Measurements from ENCODE around the gene LMF1.
A peak's percentile ranks its signal among the peaks of the same experiment; 100 is the strongest.

LMF1 gene
- 5.6 to 56.2 (median 23.5) reads per million in 9 experiments for total RNA-seq

- H3K27me3 Mint-ChIP-seq, result no peaks in the 10 kb centered on the region
- ATAC-seq (replicated peaks) (peak; percentile 90), DNase-seq (peak; percentile 92 to 99 (median 93))
- H3K9me3 Mint-ChIP-seq, result no peaks in the 10 kb centered on the region
- H3K4me1 Mint-ChIP-seq (ENCODE audit: low read depth in 2 of 2), result peaks cover 10 to 11% of the 10 kb centered on the region in 2 donors
- peak within 1 kb of the TSS; percentile 70 to 73 for H3K4me3 Mint-ChIP-seq
- peaks cover 11% of the 10 kb centered on the region for H3K36me3 Mint-ChIP-seq (ENCODE audit: insufficient read depth)
- peak within 1 kb of the TSS in 1 of 2 donors; percentile 60 for H3K27ac Mint-ChIP-seq
Observed at GRCh38 chr16:970766-971581, at the start of gene LMF1. Gene LMF1, minus strand, starts transcription at chr16:970984. Its CDS starts 4 bp downstream, at chr16:970980.

DNA sequence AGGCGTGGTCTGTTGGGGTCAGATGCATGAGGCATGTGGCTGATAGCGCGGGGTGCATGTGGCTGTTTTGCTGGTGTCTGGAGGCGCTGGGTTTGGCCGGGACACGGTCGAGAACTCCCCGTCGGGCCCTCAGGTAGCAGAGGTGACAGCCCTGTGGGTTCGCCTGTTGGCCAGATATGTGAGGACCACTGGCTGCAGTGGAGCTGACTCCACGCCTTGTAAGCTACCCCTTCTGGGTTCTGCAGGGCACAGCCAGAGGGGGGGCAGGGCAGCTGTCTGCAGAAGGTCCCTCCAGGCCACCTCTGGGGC, 49.3 kb upstream of the LMF1 start:
- no peaks in the 10 kb centered on the region for H3K9me3 Mint-ChIP-seq
- DNase-seq, result no peak
- ATAC-seq (replicated peaks), result no peak

GRCh38 chr16:1019231-1020090, 48.7 kb upstream of the LMF1 start:
- H3K4me1 Mint-ChIP-seq (ENCODE audit: low read depth in 2 of 2), result no peaks in the 10 kb centered on the region
- DNase-seq, result no peak
- peaks cover 4% of the 10 kb centered on the region for H3K36me3 Mint-ChIP-seq (ENCODE audit: insufficient read depth)
- no peak for ATAC-seq (replicated peaks)
- H3K9me3 Mint-ChIP-seq, result no peaks in the 10 kb centered on the region
- H3K27me3 Mint-ChIP-seq, result peaks cover 7 to 10% of the 10 kb centered on the region in 2 donors
- no peak overlapping the region for H3K27ac Mint-ChIP-seq
- H3K4me3 Mint-ChIP-seq, result no peak overlapping the region

More for the DNA sequence above, 49.3 kb upstream of the LMF1 start:
- Mint-ChIP-seq H3K27ac (no peak overlapping the region), H3K27me3 (peaks cover 7 to 10% of the 10 kb centered on the region in 2 donors), H3K4me3 (no peak overlapping the region), H3K36me3 (ENCODE audit: insufficient read depth) (peaks cover 4% of the 10 kb centered on the region), H3K4me1 (ENCODE audit: low read depth in 2 of 2) (no peaks in the 10 kb centered on the region)

DNA sequence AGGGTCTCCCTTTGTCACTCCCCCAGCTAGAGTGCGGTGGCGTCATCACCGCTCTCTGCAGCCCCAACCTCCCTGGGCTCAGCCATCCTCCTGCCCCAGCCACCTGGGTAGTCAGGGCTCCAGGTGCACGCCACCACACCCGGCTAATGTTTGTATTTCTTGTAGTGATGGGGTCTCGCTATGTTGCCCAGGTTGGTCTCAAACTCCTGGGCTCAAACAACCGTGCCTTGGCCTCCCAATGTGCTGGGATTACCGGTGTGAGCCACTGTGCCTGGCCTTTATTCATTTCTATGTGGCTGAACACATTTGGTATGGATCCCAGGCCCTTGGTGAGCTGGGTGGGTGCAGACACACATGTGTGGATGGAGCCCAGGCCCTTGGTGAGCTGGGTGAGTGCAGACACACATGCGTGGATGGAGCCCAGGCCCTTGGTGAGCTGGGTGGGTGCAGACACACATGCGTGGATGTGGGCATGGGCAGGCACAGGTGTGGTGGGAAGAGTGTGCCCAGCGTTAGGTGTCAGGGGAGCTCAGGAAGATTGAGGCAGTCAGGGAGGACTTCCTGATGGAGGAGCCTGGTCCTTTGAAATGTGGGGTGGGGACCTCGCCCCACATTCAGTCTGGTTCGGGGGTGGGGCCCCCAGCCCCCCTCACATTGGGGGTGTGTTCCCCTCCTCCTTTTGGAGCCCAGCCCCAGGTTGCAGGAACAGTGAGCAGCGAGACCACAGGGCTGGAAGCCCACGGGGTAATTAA, 47.8 kb upstream of the LMF1 start:
- H3K27me3 Mint-ChIP-seq, result peaks cover 7 to 10% of the 10 kb centered on the region in 2 donors
- peak overlapping the region in 1 of 2 donors; percentile 20 for H3K27ac Mint-ChIP-seq
- no peaks in the 10 kb centered on the region for H3K4me1 Mint-ChIP-seq (ENCODE audit: low read depth in 2 of 2)
- ATAC-seq (replicated peaks) (no peak), DNase-seq (no peak)
- H3K36me3 Mint-ChIP-seq (ENCODE audit: insufficient read depth), result peaks cover 4% of the 10 kb centered on the region
- H3K4me3 Mint-ChIP-seq, result no peak overlapping the region
- H3K9me3 Mint-ChIP-seq, result no peaks in the 10 kb centered on the region

- H3K36me3 Mint-ChIP-seq (ENCODE audit: insufficient read depth), result peaks cover 9% of the 10 kb centered on the region
Observed at GRCh38 chr16:1014771-1015495, 44.1 kb upstream of the LMF1 start.

DNA sequence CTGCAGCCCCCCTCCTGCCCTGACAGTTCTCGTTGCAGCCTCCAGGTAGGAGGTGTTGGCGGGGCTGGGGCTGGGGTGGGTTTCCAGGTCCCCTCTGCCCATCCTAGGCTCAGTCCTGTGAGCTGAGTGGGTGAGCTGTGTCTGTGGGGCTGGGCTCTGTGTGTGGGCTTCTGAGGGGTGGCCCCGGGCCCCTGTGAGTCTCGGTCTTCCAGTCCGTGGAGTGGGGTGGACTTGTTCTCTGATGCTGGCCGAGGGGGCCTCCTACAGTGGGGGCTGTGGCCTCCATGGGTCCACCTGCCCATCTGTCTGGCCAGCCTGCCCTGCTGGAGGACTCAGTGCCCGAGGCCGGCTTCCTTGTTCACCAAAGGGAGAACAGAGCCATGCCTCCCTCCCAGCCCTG, 43.4 kb upstream of the LMF1 start:
- H3K36me3 Mint-ChIP-seq (ENCODE audit: insufficient read depth), result peaks cover 9% of the 10 kb centered on the region
- H3K27ac Mint-ChIP-seq, result no peak overlapping the region

More at GRCh38 chr16:1014771-1015495, 44.1 kb upstream of the LMF1 start:
- DNase-seq (no peak), ATAC-seq (replicated peaks) (no peak)
- Mint-ChIP-seq H3K27me3 (peaks cover 17 to 29% of the 10 kb centered on the region in 2 donors), H3K27ac (no peak overlapping the region), H3K4me1 (ENCODE audit: low read depth in 2 of 2) (no peaks in the 10 kb centered on the region), H3K9me3 (no peaks in the 10 kb centered on the region), H3K4me3 (no peak overlapping the region)

DNA sequence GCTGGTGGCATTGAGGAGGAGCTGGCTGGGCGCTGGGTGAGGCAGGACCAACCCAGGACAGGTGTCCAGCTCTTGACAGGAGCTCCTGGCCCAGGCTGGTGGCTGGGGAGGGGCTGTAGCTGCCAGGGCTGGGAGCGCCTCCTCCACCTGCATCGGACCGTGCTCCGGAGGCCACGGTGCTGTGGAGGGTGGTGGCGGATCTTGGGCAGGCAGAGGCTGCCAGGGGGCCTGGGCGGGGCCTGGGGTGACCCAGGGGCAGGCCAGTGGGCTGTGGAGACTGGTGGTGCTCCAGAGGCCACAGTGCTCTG, 42.8 kb upstream of the LMF1 start:
- peaks cover 5% of the 10 kb centered on the region for H3K36me3 Mint-ChIP-seq (ENCODE audit: insufficient read depth)
- no peak overlapping the region for H3K27ac Mint-ChIP-seq
- no peaks in the 10 kb centered on the region for H3K4me1 Mint-ChIP-seq (ENCODE audit: low read depth in 2 of 2)
- DNase-seq, result no peak
- ATAC-seq (replicated peaks), result no peak
- no peaks in the 10 kb centered on the region for H3K9me3 Mint-ChIP-seq
- H3K27me3 Mint-ChIP-seq, result peaks cover 24 to 35% of the 10 kb centered on the region in 2 donors
- H3K4me3 Mint-ChIP-seq, result no peak overlapping the region

More for the DNA sequence above, 43.4 kb upstream of the LMF1 start:
- Mint-ChIP-seq H3K4me1 (ENCODE audit: low read depth in 2 of 2) (no peaks in the 10 kb centered on the region), H3K27me3 (peaks cover 24 to 35% of the 10 kb centered on the region in 2 donors), H3K4me3 (no peak overlapping the region), H3K9me3 (no peaks in the 10 kb centered on the region)
- DNase-seq (no peak), ATAC-seq (replicated peaks) (no peak)

- no peak overlapping the region for H3K27ac Mint-ChIP-seq
- ATAC-seq (replicated peaks), result no peak
- no peaks in the 10 kb centered on the region for H3K9me3 Mint-ChIP-seq
- no peaks in the 10 kb centered on the region for H3K4me1 Mint-ChIP-seq (ENCODE audit: low read depth in 2 of 2)
- H3K4me3 Mint-ChIP-seq, result no peak overlapping the region
- peaks cover 5% of the 10 kb centered on the region for H3K36me3 Mint-ChIP-seq (ENCODE audit: insufficient read depth)
- H3K27me3 Mint-ChIP-seq, result peaks cover 26 to 38% of the 10 kb centered on the region in 2 donors
- no peak for DNase-seq
Observed at GRCh38 chr16:1012722-1013592, 42.2 kb upstream of the LMF1 start.

- Mint-ChIP-seq H3K27me3 (peaks cover 26 to 43% of the 10 kb centered on the region in 2 donors), H3K9me3 (no peaks in the 10 kb centered on the region)
- ATAC-seq (replicated peaks), result no peak
Observed at GRCh38 chr16:1012135-1012534, 41.4 kb upstream of the LMF1 start.

GRCh38 chr16:1011316-1012082, 40.7 kb upstream of the LMF1 start:
- DNase-seq, result no peak
- H3K9me3 Mint-ChIP-seq, result no peaks in the 10 kb centered on the region
- peaks cover 5% of the 10 kb centered on the region for H3K36me3 Mint-ChIP-seq (ENCODE audit: insufficient read depth)
- no peaks in the 10 kb centered on the region for H3K4me1 Mint-ChIP-seq (ENCODE audit: low read depth in 2 of 2)
- peaks cover 26 to 43% of the 10 kb centered on the region in 2 donors for H3K27me3 Mint-ChIP-seq
- no peak overlapping the region for H3K4me3 Mint-ChIP-seq
- H3K27ac Mint-ChIP-seq, result peak overlapping the region in 1 of 2 donors; percentile 77
- no peak for ATAC-seq (replicated peaks)

More at GRCh38 chr16:1012135-1012534, 41.4 kb upstream of the LMF1 start:
- Mint-ChIP-seq H3K4me3 (no peak overlapping the region), H3K27ac (no peak overlapping the region), H3K36me3 (ENCODE audit: insufficient read depth) (peaks cover 5% of the 10 kb centered on the region), H3K4me1 (ENCODE audit: low read depth in 2 of 2) (no peaks in the 10 kb centered on the region)
- DNase-seq, result no peak

DNA sequence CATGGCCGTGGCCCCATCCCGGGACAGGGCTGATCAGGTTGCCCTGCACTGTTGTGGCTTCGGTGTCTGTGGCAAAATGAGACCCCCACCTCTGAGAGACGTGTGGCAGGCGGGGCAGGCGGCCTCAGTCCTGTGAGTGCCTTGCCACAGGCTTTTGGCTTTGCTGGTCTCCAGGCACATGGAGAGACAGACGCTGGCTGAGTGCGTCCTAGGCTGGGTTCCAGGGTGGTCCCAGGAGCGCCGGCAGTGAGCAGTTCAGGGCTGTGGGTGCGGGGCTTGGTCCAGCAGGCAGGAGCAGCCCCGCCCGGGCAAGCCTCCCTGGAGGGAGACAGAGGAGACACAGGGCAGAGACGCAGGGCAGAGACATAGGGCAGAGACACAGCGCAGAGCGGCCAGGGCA, 40.0 kb upstream of the LMF1 start:
- no peak overlapping the region for H3K4me3 Mint-ChIP-seq
- H3K27me3 Mint-ChIP-seq, result peaks cover 26 to 43% of the 10 kb centered on the region in 2 donors
- no peaks in the 10 kb centered on the region for H3K4me1 Mint-ChIP-seq (ENCODE audit: low read depth in 2 of 2)
- no peaks in the 10 kb centered on the region for H3K9me3 Mint-ChIP-seq
- peaks cover 7% of the 10 kb centered on the region for H3K36me3 Mint-ChIP-seq (ENCODE audit: insufficient read depth)
- no peak for DNase-seq
- no peak for ATAC-seq (replicated peaks)
- H3K27ac Mint-ChIP-seq, result no peak overlapping the region

Data from effector memory CD8-positive, alpha-beta T cell (primary cell).